ENCODE data around the gene SERPINI2.

DNA sequence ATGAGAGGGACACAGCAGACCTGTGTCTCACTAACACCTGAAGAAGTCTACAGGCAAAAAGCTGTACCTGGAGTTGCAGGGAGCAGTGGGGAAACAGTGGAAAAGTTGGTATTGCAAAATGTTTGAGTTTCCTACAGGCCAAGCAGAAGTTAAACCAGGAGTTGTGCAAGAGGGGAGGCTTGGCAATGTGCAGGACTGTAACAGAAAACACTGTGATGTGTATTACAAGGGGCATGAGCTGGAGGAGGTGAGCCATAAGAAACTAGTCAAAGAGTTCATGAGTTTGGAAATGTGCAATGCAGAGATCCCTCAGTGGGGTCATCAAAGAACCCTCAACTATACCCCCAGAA is 47.1 kb upstream of the SERPINI2 start:
- TF ChIP-seq POLR2AphosphoS5 (IDR thresholded peaks at IDR 0.05; ENCODE audit: insufficient read depth, low read depth, low read length) (no peak), POLR2A (IDR thresholded peaks at IDR 0.05; ENCODE audit: low read depth, low read length) (no peak), EZH2 (IDR thresholded peaks at IDR 0.05; ENCODE audit: borderline replicate concordance, low read depth, low read length, severe bottlenecking) (no peak), CTCF (IDR thresholded peaks at IDR 0.05; ENCODE audit: extremely low read depth in 1 of 2, insufficient read depth in 1 of 2, low read depth in 1 of 2, low read length in 2 of 2) (no peak), MYC (IDR thresholded peaks at IDR 0.05; ENCODE audit: low read depth, low read length) (no peak), FOS (IDR thresholded peaks at IDR 0.05; ENCODE audit: borderline replicate concordance, insufficient read depth, low read length) (no peak)
- TF ChIP-seq, protein P1, sequence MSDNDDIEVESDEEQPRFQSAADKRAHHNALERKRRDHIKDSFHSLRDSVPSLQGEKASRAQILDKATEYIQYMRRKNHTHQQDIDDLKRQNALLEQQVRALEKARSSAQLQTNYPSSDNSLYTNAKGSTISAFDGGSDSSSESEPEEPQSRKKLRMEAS (IDR thresholded peaks at IDR 0.05; ENCODE audit: insufficient read depth, insufficient read length), result no peak
